ENCODE results near the gene INSYN2A. TPM values are rescaled to one million over a fixed set of nuclear protein-coding genes. Genes with fewer than 3 reads are reported as not detected.

The INSYN2A gene
- total RNA-seq, 4 donors from 2014 or later: 0.11 to 0.23 TPM; not detected in 2

DNA sequence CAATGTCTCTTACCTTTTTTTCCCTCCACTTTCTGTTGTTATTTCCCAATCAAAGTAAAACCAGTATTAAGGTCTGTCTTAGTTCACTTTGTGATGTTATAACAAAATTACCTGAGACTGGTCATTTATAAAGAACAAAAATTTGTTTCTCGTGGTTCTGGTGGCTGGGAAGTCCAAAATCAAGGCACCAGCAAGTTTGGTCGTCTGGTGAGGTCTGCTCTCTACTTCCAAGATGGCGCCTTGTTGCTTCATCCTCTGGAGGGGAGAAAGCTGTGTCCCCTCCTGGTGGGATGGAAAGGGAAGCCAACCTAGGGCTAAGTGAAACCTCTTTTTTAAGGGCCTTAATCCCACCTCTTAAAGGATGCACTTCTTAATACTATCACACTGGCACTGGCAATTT, 22.3 kb upstream of the INSYN2A start:
- no peak for TF ChIP-seq POLR2A (IDR thresholded peaks at IDR 0.05)
- DNase-seq (ENCODE audit: low spot score in 2 of 2): no peak
- no peaks in the 10 kb centered on the region for H3K27me3 ChIP-seq
- no peaks in the 10 kb centered on the region for H3K4me1 ChIP-seq
- no peaks in the 10 kb centered on the region for H3K9me3 ChIP-seq
- 95% methylated on average over 3 of the region's 3 CpGs for WGBS
- no peaks in the 10 kb centered on the region for H3K36me3 ChIP-seq
- no peak overlapping the region for H3K4me3 ChIP-seq
- no peak overlapping the region for H3K27ac ChIP-seq

DNA sequence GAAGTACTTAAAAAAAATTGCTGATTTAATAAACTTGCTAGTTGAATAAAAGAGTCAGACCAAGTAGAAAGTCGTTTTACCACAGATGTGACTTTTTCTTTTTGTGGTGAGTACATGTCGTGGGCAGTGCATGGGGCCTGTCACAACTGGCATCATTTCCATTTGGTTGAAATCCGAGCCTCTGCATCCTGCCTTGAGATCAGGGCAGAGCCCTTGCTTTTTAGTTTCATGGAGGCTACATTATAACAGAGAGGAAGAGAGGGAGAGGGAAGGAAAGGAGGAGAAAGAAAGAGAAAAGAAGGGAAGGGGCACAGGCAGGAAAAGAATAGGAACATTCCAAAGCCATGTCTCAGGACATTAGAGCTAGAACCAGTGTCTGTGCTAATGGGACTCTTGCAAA, 20.4 kb upstream of the INSYN2A start:
- TF ChIP-seq EP300 (IDR thresholded peaks at IDR 0.05) (no peak), POLR2A (IDR thresholded peaks at IDR 0.05) (no peak), POLR2AphosphoS5 (IDR thresholded peaks at IDR 0.05) (no peak)
- TF ChIP-seq, protein P1, sequence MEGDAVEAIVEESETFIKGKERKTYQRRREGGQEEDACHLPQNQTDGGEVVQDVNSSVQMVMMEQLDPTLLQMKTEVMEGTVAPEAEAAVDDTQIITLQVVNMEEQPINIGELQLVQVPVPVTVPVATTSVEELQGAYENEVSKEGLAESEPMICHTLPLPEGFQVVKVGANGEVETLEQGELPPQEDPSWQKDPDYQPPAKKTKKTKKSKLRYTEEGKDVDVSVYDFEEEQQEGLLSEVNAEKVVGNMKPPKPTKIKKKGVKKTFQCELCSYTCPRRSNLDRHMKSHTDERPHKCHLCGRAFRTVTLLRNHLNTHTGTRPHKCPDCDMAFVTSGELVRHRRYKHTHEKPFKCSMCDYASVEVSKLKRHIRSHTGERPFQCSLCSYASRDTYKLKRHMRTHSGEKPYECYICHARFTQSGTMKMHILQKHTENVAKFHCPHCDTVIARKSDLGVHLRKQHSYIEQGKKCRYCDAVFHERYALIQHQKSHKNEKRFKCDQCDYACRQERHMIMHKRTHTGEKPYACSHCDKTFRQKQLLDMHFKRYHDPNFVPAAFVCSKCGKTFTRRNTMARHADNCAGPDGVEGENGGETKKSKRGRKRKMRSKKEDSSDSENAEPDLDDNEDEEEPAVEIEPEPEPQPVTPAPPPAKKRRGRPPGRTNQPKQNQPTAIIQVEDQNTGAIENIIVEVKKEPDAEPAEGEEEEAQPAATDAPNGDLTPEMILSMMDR (IDR thresholded peaks at IDR 0.05): no peak
- H3K36me3 ChIP-seq: no peaks in the 10 kb centered on the region
- H3K27me3 ChIP-seq: no peaks in the 10 kb centered on the region
- no peak overlapping the region for H3K4me3 ChIP-seq
- no peaks in the 10 kb centered on the region for H3K9me3 ChIP-seq
- H3K27ac ChIP-seq: no peak overlapping the region
- DNase-seq (ENCODE audit: low spot score in 2 of 2): no peak
- no peaks in the 10 kb centered on the region for H3K4me1 ChIP-seq
- 62% methylated on average over 3 of the region's 3 CpGs for WGBS

- WGBS: 93% methylated on average over 5 of the region's 5 CpGs
- Histone ChIP-seq H3K27ac (no peak overlapping the region), H3K9me3 (no peaks in the 10 kb centered on the region), H3K27me3 (no peaks in the 10 kb centered on the region), H3K4me1 (no peaks in the 10 kb centered on the region), H3K36me3 (no peaks in the 10 kb centered on the region), H3K4me3 (no peak overlapping the region)
- no peak for DNase-seq (ENCODE audit: low spot score in 2 of 2)
- TF ChIP-seq POLR2AphosphoS5 (IDR thresholded peaks at IDR 0.05): no peak
- TF ChIP-seq, protein P1 (IDR thresholded peaks at IDR 0.05): no peak
- no peak for TF ChIP-seq EP300 (IDR thresholded peaks at IDR 0.05)
- no peak for TF ChIP-seq POLR2A (IDR thresholded peaks at IDR 0.05)
These were observed 19.9 kb upstream of the INSYN2A start for GRCh38 chr10:127216274-127216673.

DNA sequence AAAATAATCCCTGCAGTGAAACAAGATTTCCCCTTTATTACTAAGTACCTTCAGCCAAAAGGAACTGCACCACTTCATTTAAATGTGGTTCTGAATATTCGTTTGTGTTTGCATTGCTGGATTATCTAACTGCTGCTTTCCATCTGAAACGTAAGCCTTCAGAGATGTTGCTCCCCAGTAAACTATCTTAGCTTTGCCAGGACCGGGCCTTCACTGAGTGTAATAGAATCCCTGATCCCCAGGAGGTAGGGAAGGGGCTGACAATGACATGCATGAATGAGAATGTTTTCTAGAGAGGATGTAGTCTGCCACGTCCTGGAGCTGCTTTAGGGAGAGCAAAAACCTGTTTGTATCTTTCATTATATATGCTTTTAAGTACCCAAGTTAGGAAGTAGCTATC, 19.5 kb upstream of the INSYN2A start:
- TF ChIP-seq POLR2A (IDR thresholded peaks at IDR 0.05) (no peak), POLR2AphosphoS5 (IDR thresholded peaks at IDR 0.05) (no peak), EP300 (IDR thresholded peaks at IDR 0.05) (no peak)
- TF ChIP-seq, protein P1 (IDR thresholded peaks at IDR 0.05): no peak
- WGBS: 76% methylated on average over 4 of the region's 4 CpGs
- DNase-seq (ENCODE audit: low spot score in 2 of 2): no peak
- H3K27ac ChIP-seq: no peak overlapping the region
- no peaks in the 10 kb centered on the region for H3K9me3 ChIP-seq
- H3K4me3 ChIP-seq: no peak overlapping the region
- no peaks in the 10 kb centered on the region for H3K36me3 ChIP-seq
- no peaks in the 10 kb centered on the region for H3K4me1 ChIP-seq
- no peaks in the 10 kb centered on the region for H3K27me3 ChIP-seq

GRCh38 chr10:127210936-127211466, 14.6 kb upstream of the INSYN2A start:
- no peak for TF ChIP-seq EP300 (IDR thresholded peaks at IDR 0.05)
- TF ChIP-seq, protein P1 (IDR thresholded peaks at IDR 0.05): no peak
- no peak for TF ChIP-seq POLR2AphosphoS5 (IDR thresholded peaks at IDR 0.05)
- TF ChIP-seq POLR2A (IDR thresholded peaks at IDR 0.05): no peak
- no peak for DNase-seq (ENCODE audit: low spot score in 2 of 2)
- WGBS: 83% methylated on average over 7 of the region's 7 CpGs
- Histone ChIP-seq H3K36me3 (no peaks in the 10 kb centered on the region), H3K27me3 (no peaks in the 10 kb centered on the region), H3K27ac (no peak overlapping the region), H3K4me1 (no peaks in the 10 kb centered on the region), H3K9me3 (no peaks in the 10 kb centered on the region), H3K4me3 (no peak overlapping the region)

GRCh38 chr10:127207081-127207480, 10.7 kb upstream of the INSYN2A start:
- Histone ChIP-seq H3K36me3 (no peaks in the 10 kb centered on the region), H3K27ac (no peak overlapping the region), H3K9me3 (no peaks in the 10 kb centered on the region), H3K4me3 (no peak overlapping the region), H3K4me1 (no peaks in the 10 kb centered on the region), H3K27me3 (no peaks in the 10 kb centered on the region)
- 88% methylated on average over 2 of the region's 2 CpGs for WGBS
- TF ChIP-seq EP300 (IDR thresholded peaks at IDR 0.05) (no peak), POLR2A (IDR thresholded peaks at IDR 0.05) (no peak), POLR2AphosphoS5 (IDR thresholded peaks at IDR 0.05) (no peak)
- TF ChIP-seq, protein P1 (IDR thresholded peaks at IDR 0.05): no peak
- DNase-seq (ENCODE audit: low spot score in 2 of 2): no peak
